Stomach (tissue), 9 donors: ENCODE results near the gene HELLS. TPM values are rescaled to one million over a fixed set of nuclear protein-coding genes. Genes with fewer than 3 reads are reported as not detected.

Source experiments
- DNase-seq, 2 donors: peaks; one replicate each; pipeline versions ENCODE4 v3.0.0 to v3.0.0-alpha.2; 2013 to 2019
- H3K27ac ChIP-seq, 5 donors: fragments of 200-600 bp in 4 of 5; sonication (generic) in 4 of 5; one replicate each; pipeline ENCODE4 v1.5.1; 2013 to 2019; ENCODE audit warnings: mild to moderate bottlenecking in 1 of 5, moderate library complexity in 1 of 5
- H3K27me3 ChIP-seq, 3 donors: fragments of 200-600 bp; sonication (generic); one replicate each; pipeline ENCODE4 v1.5.1; 2017 to 2019; ENCODE audit warnings: mixed run types in 1 of 3
- H3K36me3 ChIP-seq, 4 donors: fragments of 200-600 bp; sonication (generic); 1 replicate in 3 of 4; 2 replicates in 1 of 4; pipeline ENCODE4 v1.5.1; 2016 to 2019
- H3K4me1 ChIP-seq, 4 donors: fragments of 200-600 bp; sonication (generic); one replicate each; pipeline ENCODE4 v1.5.1; 2016 to 2019
- H3K4me3 ChIP-seq, 4 donors: fragments of 200-600 bp; sonication (generic) in 3 of 4; one replicate each; pipeline ENCODE4 v1.5.1; 2016 to 2019; ENCODE audit warnings: mild to moderate bottlenecking in 1 of 4
- H3K9me3 ChIP-seq, 4 donors: fragments of 200-600 bp; sonication (generic); one replicate each; pipeline ENCODE4 v1.5.1; 2016 to 2019
- EP300 ChIP-seq: sonication (generic); formaldehyde crosslinking; IDR thresholded peaks from one replicate; pipeline ENCODE4 v1.6.1; 2017; ENCODE audit warnings: antibody characterized with exemption
- POLR2A ChIP-seq, 4 donors: fragments of 450-650 bp; IDR thresholded peaks; one replicate each; pipeline ENCODE4 v1.6.1; 2016; ENCODE audit warnings: antibody characterized with exemption in 4 of 4, control low read depth in 2 of 4, mild to moderate bottlenecking in 1 of 4, moderate library complexity in 1 of 4
- POLR2AphosphoS5 ChIP-seq, 3 donors: sonication (generic); formaldehyde crosslinking; IDR thresholded peaks; one replicate each; pipeline ENCODE4 v1.6.1; 2016; ENCODE audit warnings: antibody characterized with exemption in 3 of 3
- WGBS, 5 donors: extraction: QIAGEN DNeasy Blood & Tissue Kit in 3 of 5; methylation state at CpG; one replicate each; pipeline versions ENCODE4 v1.1.5 to v1.1.7; 2013 to 2018; 5-methylcytosine and 5-hydroxymethylcytosine counted together
- intact Hi-C: fragments of 100-400 bp; cut with DNase I; formaldehyde crosslinking; loops from one replicate; pipeline ENCODE4 v1.15.1; 2023; ENCODE audit warnings: low total_unique reads
- polyA plus RNA-seq, 3 donors: library from polyadenylated mRNA; stranded (reverse); fragments of 200-250 nt; gene quantifications; one replicate each; pipeline ENCODE4 v1.2.3, GENCODE V29; 2013
- total RNA-seq, 5 donors: library from RNA; depleted of rRNA; stranded (reverse); fragments of >200 nt; gene quantifications; one replicate each; pipeline versions ENCODE4 v1.1.0 to v1.2.3, GENCODE V29; 2014 to 2016
- TF ChIP-seq, protein P1 (sequence below), 7 experiments: fragments of 450-650 bp in 4 of 7; fragments of 200-600 bp in 3 of 7; sonication (generic) in 3 of 7; IDR thresholded peaks; one replicate each; pipeline ENCODE4 v1.5.1; 2016 to 2019; ENCODE audit warnings: antibody characterized with exemption in 7 of 7, control low read depth in 2 of 7, mild to moderate bottlenecking in 1 of 7
- donor health status: healthy with polysubstance abuse.
- donor health status: Bipolar disorder and iron deficiency.
- donor health status: healthy.

HELLS gene
- total and polyA plus RNA-seq, 8 donors, result 1.7 to 74.2 (median 6.3) TPM

- Histone ChIP-seq H3K36me3 (no peaks in the 10 kb centered on the region), H3K9me3 (peaks cover 0 to 34% (median 25%) of the 10 kb centered on the region in 4 donors), H3K4me3 (no peak overlapping the region), H3K27me3 (no peaks in the 10 kb centered on the region), H3K27ac (no peak overlapping the region), H3K4me1 (no peaks in the 10 kb centered on the region)
- intact Hi-C loops, result no loop called here
- no peak for DNase-seq
- TF ChIP-seq POLR2A (IDR thresholded peaks at IDR 0.05) (no peak), EP300 (no peak), POLR2AphosphoS5 (IDR thresholded peaks at IDR 0.05) (no peak)
- TF ChIP-seq, protein P1, sequence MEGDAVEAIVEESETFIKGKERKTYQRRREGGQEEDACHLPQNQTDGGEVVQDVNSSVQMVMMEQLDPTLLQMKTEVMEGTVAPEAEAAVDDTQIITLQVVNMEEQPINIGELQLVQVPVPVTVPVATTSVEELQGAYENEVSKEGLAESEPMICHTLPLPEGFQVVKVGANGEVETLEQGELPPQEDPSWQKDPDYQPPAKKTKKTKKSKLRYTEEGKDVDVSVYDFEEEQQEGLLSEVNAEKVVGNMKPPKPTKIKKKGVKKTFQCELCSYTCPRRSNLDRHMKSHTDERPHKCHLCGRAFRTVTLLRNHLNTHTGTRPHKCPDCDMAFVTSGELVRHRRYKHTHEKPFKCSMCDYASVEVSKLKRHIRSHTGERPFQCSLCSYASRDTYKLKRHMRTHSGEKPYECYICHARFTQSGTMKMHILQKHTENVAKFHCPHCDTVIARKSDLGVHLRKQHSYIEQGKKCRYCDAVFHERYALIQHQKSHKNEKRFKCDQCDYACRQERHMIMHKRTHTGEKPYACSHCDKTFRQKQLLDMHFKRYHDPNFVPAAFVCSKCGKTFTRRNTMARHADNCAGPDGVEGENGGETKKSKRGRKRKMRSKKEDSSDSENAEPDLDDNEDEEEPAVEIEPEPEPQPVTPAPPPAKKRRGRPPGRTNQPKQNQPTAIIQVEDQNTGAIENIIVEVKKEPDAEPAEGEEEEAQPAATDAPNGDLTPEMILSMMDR (IDR thresholded peaks at IDR 0.05), result no peak
- 91 to 95% (median 95%) methylated on average over 8 of the region's 8 CpGs for WGBS, 5 donors
These were observed 94.3 kb downstream of the HELLS start for GRCh38 chr10:94639902-94640301.

GRCh38 chr10:94640562-94640961 is 95.0 kb downstream of the HELLS start:
- 61 to 79% (median 71%) methylated on average over 3 of the region's 3 CpGs for WGBS, 5 donors
- Histone ChIP-seq H3K27me3 (no peaks in the 10 kb centered on the region), H3K27ac (no peak overlapping the region), H3K9me3 (peaks cover 0 to 34% (median 23%) of the 10 kb centered on the region in 4 donors), H3K4me3 (no peak overlapping the region), H3K4me1 (no peaks in the 10 kb centered on the region), H3K36me3 (no peaks in the 10 kb centered on the region)
- TF ChIP-seq POLR2AphosphoS5 (IDR thresholded peaks at IDR 0.05) (no peak), POLR2A (IDR thresholded peaks at IDR 0.05) (no peak), EP300 (no peak)
- TF ChIP-seq, protein P1 (IDR thresholded peaks at IDR 0.05), result no peak
- intact Hi-C loops, result no loop called here
- DNase-seq, result no peak

DNA sequence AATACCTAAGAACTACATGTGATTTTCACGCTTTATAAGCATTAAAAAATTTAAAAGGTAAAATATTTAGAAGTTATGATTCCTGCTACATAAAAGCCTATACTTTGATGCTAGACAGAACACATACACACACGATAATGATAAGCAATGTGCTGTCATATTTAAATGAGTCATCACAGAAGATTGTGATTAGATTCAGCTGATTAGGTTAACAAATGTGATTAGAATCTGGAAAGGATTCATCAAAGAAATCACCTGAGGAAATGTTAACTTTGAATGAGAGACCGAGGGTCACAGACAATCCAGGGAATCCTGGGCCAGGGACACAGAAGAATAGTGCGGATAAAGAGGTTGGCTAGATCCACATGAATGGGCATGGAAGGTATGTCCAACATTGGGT is 95.9 kb downstream of the HELLS start:
- DNase-seq, result no peak
- H3K4me3 ChIP-seq, result no peak overlapping the region
- intact Hi-C loops, result no loop called here
- H3K27me3 ChIP-seq, result no peaks in the 10 kb centered on the region
- H3K27ac ChIP-seq, result no peak overlapping the region
- no peak for TF ChIP-seq POLR2AphosphoS5 (IDR thresholded peaks at IDR 0.05)
- no peak for TF ChIP-seq POLR2A (IDR thresholded peaks at IDR 0.05)
- TF ChIP-seq, protein P1 (IDR thresholded peaks at IDR 0.05), result no peak
- TF ChIP-seq EP300, result no peak
- peaks cover 0 to 34% (median 22%) of the 10 kb centered on the region in 4 donors for H3K9me3 ChIP-seq
- H3K36me3 ChIP-seq, result no peaks in the 10 kb centered on the region
- H3K4me1 ChIP-seq, result no peaks in the 10 kb centered on the region
- 82 to 91% (median 87%) methylated on average over 4 of the region's 4 CpGs for WGBS, 5 donors

- Histone ChIP-seq H3K36me3 (no peaks in the 10 kb centered on the region), H3K27me3 (no peaks in the 10 kb centered on the region), H3K27ac (no peak overlapping the region), H3K4me3 (no peak overlapping the region), H3K9me3 (peaks cover 0 to 7% (median 3%) of the 10 kb centered on the region in 4 donors), H3K4me1 (no peaks in the 10 kb centered on the region)
- 86 to 95% (median 89%) methylated on average over 1 of the region's 1 CpG for WGBS, 5 donors
- DNase-seq, result no peak
- TF ChIP-seq EP300 (no peak), POLR2A (IDR thresholded peaks at IDR 0.05) (no peak), POLR2AphosphoS5 (IDR thresholded peaks at IDR 0.05) (no peak)
- TF ChIP-seq, protein P1 (IDR thresholded peaks at IDR 0.05), result no peak
- intact Hi-C loops, result no loop called here
These were observed 98.8 kb downstream of the HELLS start for GRCh38 chr10:94644352-94644751.
